PFSK-1 (cell line): Measurements from ENCODE around the gene CYB5R3.

Experiments used
- FOXP2 ChIP-seq: optimal IDR thresholded peaks from 2 replicates; pipeline ENCODE3; 2011; ENCODE audit warnings: borderline replicate concordance, control low read depth, inconsistent platforms; ENCODE audit not compliant: insufficient read depth; ENCODE audit errors: extremely low read length, extremely low read depth
- POLR2AphosphoS5 ChIP-seq: IDR thresholded peaks from 2 replicates; pipeline ENCODE4 v1.6.1; 2012; ENCODE audit warnings: low read depth, mild to moderate bottlenecking, control low read depth, low read length, moderate library complexity
- REST ChIP-seq, 2 experiments: IDR thresholded peaks; 2 replicates each; pipeline versions ENCODE4 v1.6.1 to v1.8.0; 2011 to 2012; ENCODE audit warnings: low read depth in 2 of 2, low read length in 2 of 2, control low read depth in 1 of 2, inconsistent platforms in 1 of 2, mild to moderate bottlenecking in 1 of 2, moderate library complexity in 1 of 2; ENCODE audit not compliant: insufficient read depth in 1 of 2
- TAF1 ChIP-seq: IDR thresholded peaks from 2 replicates; pipeline ENCODE4 v1.6.1; 2012; ENCODE audit warnings: low read length, control low read depth, borderline replicate concordance; ENCODE audit not compliant: insufficient read depth

- no peak for TF ChIP-seq POLR2AphosphoS5
- TF ChIP-seq TAF1, result no peak
- no peak for TF ChIP-seq REST (IDR thresholded peaks at IDR 0.05; ENCODE audit: insufficient read depth in 1 of 2, low read depth in 2 of 2, low read length in 2 of 2)
- TF ChIP-seq FOXP2, result no peak
Measured at GRCh38 chr22:42623756-42624441, 25.3 kb downstream of the CYB5R3 start.
